NCI-H1436 (cell line): ENCODE results near the gene SDK2.

Experiments
- DNase-seq: peaks from one replicate; lab custom pipeline; 2025; lab: John Stamatoyannopoulos, UW

SDK2 gene

DNA sequence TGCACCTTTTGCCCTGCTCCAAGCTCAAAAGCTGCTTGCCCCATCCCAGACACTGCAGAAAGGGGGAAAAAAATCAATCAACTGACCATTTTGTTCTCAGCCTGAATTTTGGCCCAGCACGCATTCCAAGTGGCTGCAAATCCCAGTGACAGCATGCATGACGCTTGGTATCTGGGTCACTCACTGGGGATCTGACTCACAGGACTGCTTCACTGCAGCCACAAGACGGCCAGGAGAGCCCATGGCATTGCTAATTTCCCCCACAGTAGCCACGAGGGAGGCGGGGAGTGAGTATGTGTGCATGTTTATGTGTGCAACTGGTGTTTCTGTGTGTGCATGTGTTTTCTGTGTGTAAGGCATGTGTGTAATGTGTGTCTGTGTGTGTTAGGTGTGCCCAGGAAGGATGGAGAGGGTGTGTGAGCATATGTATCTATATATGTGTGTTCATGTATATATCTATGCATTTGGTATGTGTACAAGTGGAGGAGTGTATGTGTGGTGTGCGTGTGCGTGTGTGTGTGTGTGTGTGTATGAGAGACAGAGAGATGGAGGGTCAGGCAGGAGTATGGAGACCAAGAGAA lies 33.8 kb downstream of the SDK2 start:
- no peak for DNase-seq

- DNase-seq: no peak
Measured at GRCh38 chr17:73609758-73610157, 34.5 kb downstream of the SDK2 start.

DNA sequence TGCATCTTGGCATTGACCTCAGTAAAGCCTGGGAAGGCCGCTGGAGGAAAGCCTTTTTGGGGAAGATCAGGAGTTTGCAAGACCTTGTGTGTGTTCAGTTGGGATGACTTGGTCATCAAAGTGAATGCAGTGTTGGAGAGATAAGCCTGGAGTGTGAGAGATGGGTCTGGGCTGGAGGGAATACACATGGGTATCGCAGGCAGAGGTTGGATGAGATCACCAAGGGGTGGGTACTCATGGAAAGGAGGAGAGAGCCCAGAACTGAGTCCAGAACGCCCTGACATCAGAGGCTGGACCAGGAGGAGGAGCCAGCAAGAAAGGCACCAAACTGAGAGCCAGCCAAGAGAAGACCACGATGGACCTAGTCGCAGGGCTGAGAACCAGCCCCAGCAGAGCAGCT lies 35.2 kb downstream of the SDK2 start:
- no peak for DNase-seq

DNA sequence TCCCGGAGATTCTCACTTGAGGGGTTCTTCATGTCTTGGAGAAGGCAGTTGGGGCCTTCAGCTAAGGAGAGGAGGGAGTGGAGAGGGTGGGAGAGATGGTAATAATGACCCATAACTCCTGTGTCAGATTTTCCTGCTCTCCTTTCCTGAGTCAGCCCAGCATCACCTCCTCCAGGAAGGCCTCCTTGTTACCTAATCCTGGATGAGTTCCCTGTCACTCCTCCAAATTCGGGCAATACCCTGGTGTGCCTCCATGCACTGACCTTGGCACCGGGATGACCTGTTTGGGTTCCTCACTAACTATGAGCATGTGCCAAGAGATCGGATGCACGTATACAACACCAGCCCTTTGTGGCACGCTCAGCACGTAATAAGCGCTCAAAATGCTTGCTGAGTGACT lies 38.8 kb downstream of the SDK2 start:
- no peak for DNase-seq

DNA sequence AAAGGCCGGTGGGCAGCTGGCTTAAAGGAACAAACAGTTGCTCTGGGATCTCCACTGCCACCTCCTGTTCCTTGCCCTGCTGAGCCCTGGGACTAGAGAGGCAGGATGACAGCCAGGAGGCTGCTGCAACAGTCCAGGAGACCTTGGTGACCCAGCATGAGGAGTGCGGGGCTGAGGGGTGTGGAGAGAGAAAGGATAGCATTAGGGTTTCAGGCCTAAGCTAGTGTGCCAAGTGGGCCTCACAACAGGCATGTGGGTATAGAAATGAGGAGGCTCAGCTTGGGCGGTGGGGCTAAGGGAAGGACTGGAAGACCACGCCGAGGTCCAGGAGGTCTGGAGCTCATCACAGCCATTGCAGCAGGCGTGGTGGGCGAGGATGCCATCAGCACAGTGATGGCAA lies 39.8 kb downstream of the SDK2 start:
- DNase-seq: no peak

DNA sequence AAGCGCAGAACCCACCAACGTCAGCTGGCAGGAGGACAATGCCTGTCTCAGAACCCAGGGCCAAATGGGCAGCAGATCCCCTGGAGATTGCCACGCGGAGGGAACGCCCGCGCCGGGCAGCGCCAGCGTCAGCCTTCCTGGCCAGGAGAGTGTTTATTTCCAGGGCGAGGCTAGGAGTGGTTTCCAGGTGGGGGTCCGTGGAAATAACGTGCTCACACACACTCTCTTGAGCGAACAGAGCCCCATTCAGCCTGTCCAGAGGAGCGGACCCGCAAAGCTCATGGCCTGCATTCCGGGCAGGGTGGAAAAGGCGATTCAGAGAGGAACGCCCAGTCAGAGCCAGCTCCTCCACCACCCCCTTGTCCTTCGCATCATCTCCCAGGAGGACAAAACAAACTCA lies 40.3 kb downstream of the SDK2 start:
- no peak for DNase-seq

DNA sequence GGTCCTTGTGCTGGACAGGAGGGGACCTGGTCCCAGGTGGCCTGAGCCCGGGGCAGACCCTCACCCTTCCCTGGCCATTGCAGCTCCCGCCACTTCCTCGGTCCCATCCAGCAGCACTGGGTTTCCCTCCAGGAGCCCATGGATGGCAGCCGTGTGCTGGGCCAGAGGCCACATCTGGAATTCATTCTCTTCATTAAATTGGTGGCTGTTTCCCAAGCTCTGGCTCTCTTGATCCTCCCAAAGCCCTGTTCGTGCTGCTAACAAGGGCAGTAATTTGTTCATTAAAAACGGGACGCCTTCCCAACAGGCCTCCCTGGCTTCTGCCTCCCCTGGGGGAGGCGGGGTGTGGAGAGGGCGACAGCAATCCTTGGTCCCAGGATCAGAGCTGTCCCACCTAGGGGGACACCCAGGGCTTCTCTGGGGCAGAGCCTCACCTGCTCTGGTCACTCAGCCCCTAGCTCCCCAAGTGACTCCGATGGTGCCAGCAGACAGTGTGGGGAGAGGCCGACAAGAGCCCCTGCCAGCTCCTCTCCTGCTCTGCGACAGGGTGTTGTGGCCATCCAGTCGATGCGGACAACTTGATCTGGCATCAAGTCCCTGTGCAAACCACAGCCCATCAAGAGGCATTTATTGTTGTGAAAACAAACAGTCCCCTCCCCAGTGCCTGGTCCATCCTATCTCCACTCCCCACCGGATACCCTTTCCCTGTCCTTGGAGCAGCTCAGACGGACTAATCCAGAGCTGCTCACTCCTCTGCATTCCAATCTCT lies 44.0 kb downstream of the SDK2 start:
- DNase-seq: no peak

- no peak for DNase-seq
Measured at GRCh38 chr17:73599599-73599998, 44.6 kb downstream of the SDK2 start.

GRCh38 chr17:73598212-73598611 lies 46.0 kb downstream of the SDK2 start:
- DNase-seq: no peak

DNA sequence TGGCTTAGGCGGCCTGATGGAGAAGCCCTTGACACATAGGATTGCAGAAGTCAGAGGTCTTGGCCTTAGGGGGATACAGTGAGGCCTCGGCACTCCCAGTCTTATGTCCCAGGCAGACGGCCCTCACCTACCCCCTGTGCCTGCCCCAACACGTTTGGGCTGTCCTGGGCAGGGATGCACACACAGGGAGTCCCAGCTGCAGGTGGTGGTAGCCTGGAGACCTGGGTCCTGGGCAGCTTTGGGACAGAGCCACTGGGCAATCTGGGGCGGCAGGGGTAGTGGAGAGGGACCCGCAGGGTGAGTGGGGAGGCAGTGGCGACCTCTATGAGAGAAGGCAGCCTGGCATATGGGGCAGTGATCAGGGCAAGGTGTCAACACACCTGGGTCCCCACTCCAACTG lies 48.3 kb downstream of the SDK2 start:
- DNase-seq: no peak

DNA sequence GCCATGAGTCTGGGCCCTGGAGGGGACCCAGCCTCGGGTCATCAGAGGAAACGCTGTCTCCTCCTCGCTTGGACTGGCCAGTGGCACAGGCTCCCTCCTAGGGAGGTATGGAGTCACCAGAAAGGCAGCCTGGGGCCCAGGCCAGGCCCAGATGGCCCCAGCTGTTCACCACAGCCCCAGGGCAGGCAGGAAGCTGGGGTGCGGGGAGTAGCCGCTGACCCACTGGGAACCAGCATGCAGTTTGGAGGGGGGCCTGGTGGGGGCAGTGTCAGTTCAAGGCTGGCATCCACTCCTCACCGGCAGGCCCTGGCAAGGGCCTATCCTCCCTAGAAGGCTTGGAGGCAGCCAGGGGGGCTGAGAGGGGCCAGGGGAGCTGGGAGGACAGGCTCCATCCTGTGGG lies 48.8 kb downstream of the SDK2 start:
- peak; percentile 43 for DNase-seq

DNA sequence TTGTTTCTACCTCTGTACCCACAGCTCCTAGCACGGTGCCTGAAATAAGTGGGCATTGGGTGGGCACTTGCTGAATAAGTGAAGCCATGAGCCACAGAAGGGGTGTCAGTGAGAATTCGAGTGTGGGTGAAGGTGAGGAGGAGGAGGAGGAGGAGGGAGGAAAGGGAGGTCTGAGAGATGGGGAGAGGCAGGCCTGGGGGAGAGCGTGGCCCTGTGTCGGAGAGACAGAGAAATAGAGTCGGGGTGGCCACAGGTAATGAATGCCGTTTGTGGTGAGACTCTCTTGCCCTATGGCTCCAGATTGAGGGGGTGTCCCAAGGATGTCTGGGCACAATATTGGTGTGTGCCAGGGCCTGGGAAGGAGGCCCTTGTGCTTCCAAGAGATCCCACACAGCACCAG lies 49.2 kb downstream of the SDK2 start:
- no peak for DNase-seq

GRCh38 chr17:73594598-73594997 lies 49.6 kb downstream of the SDK2 start:
- no peak for DNase-seq

GRCh38 chr17:73594025-73594424 lies 50.2 kb downstream of the SDK2 start:
- no peak for DNase-seq

DNA sequence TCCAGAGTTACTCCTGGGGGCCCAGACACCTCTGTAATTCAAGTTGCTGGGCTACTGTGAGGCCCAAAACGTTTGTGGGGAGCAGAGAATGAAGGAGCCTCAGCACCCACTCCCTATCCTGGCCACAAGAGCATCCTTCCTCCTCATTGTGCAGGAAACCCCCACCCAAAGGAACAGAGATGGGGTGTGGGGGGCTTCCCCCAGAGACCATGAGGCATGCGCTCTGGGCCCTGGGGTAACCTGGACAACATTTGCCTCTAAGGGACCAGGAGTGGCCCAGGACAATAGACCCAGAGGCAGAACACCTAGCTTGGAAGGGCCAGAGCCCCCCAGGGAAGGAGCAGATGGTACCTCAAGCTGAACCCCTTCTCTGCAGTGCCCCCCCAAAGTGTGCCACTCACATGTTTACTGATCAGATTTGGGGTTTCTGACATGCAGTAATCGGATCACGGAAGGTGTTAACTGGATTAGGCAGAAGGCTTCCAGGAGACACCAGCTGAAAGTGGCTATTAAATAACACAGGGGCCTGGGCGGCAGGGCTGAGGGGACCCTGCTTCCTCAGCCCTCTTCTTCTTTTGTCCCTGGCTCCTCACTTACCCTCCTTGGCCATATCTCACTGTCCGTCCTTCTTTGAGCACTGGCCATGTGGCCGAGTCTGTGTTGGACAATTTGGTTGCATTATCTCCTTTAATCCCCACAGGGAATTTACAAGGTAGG lies 50.8 kb downstream of the SDK2 start:
- no peak for DNase-seq

DNA sequence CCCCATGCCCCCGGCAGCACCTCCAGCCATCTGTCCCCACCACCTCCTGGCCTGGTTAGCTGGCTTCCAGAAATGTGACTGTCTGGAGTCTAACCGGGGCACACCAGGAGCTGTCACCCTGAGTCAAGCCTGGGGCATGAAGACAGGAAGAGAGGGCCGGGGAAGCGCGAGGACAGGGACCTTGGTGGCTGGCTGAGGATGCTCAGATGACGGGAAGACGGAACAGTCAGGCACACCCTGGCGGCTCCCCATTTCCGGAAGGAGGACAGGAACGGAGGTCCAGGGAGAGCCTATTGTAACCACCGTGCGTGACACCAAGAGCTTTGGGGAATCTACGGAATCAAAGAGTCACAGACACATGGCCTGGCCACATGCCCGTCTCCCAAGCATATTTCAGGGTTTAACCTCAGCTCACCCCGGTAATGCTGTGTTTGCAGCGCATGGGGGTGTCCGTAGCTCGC lies 51.7 kb downstream of the SDK2 start:
- no peak for DNase-seq

DNA sequence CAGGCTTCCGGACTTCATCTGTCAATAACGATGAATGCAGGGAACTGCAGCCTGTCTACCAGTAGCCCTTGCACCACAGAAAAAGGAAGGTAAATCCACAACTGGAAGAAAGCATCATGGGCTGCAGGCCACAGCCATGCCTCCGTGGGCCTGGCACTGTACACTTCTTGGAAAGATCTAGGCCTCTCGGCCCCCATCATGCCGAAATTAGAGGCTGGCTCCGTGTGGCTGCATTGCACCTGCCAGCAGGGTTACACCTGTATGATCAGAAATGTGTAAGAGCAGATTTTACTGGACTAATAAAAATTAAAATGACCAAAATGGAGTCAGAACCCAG lies 52.2 kb downstream of the SDK2 start:
- no peak for DNase-seq

GRCh38 chr17:73591296-73592078 lies 52.8 kb downstream of the SDK2 start:
- peak; percentile 66 for DNase-seq

GRCh38 chr17:73589363-73589980 lies 54.8 kb downstream of the SDK2 start:
- peak; percentile 90 for DNase-seq

DNA sequence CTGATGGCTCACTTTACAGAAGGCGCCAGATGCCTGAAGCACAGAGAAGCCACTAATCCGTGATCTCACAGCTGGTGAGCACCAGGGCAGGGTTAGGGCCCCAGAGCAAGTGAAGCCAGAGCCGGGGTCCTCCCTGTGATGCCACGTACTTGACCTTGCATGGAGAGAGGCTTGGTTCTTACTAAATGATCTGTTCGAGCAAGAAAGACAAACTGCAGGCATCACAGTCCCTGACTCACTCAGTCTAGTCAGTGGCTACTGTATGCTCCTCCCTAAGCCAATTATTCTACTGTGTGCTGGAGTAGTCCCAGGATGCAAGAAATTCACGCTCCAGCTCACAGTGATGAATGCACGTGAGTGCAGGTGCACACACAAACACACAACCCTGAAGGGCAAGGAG lies 55.4 kb downstream of the SDK2 start:
- peak; percentile 80 for DNase-seq

- DNase-seq: no peak
Measured at GRCh38 chr17:73588301-73588846, 55.9 kb downstream of the SDK2 start.
